NOMO-1 treated with DMSO at 0.1 percent for 48 hours (cell line): ENCODE results near the gene GNB1L.

Experiments
- DNase-seq: peaks from one replicate; lab custom pipeline; 2025; ENCODE audit not compliant: unreplicated experiment; lab: John Stamatoyannopoulos, UW

GNB1L gene

DNA sequence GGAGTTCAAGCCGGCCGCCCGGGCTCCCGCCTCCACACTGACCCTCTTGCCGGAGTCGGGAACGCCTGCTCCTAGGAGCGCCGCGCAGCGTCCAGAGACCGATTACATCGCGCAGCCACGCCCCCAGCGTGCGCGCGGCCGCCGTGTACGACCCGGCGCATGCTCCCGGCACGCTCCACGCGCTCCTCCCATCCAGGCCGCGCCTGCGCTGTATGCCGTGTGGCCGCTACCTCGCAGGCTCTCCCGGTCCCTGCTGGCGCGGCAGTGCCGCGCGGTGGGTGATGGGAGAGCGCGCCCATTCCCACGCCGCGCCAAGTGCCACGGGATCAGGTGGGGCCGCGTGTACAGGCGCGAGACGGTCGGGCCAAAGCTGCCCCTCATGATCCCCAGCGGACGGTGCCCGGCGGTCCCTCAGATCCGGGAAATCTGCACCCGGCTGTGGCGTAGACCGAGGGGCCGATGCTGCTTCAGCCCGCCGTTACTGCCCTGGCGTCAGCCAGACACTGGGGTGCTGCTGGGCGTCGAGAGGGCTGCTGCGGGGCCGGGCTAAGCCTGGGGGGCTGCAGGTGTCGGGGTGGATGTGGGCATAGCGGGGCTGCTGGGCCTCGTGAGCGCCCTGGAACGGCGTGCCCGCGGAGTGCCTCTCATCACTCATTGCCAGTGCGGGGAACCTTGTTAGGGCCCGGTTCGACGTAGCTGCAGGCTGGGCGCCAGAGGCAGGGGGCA is at the start of gene GNB1L, which contains the start of gene RTL10:
Gene GNB1L (minus strand): TSS at position 97 of the 726 bp plus-strand sequence. CDS start 33,519 bp downstream, outside the sequence.
Gene RTL10 (minus strand): TSS at position 97 of the 726 bp plus-strand sequence. CDS start 2,613 bp downstream, outside the sequence.
- peak; percentile 92 for DNase-seq

GRCh38 chr22:19904174-19904856 is 49.6 kb upstream of the GNB1L start:
- DNase-seq, result no peak

DNA sequence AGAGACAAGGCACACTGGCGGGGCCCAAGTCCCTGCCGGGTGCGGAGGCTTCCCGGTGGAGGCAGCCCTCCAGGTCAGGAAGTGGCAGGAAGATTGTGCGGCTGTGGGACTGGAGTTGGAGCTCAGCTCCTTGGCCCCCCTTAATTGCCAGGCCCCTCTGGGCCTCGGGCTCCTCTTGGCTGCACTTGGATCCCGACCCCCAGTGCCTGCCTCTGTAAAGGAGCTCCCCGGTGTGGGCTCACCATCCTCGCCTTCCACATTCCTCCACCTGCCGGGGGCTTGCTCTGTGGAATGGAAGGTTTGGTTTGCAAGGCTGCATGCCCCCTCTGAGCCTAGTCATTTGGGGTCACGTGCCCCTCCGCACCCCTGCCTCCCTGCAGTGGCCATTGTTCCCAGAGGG is 48.8 kb upstream of the GNB1L start:
- no peak for DNase-seq

GRCh38 chr22:19903031-19903430 is 48.4 kb upstream of the GNB1L start:
- DNase-seq, result no peak

DNA sequence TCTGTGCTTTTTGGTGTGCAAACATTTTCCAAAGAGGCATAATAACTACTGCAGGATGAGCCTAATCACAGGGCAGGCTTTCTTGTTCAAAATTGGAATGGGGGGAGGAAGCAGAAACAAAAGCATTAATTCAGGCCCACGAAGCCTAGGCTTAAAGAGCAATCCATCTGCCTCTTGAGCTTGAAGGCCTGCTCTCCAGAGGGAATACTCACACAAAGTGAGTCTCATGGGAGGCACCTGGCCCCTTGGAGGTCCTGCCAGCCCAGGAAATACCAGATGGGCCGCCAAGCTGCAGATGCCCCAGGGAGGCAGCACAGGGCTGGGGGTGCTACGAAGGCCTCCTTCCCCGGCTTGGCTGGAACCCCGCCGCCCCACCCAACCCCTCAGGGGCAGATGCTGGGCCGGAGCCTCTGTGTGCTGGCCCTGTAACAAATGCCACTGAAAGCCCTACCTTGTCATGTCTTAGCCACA is 47.6 kb upstream of the GNB1L start:
- DNase-seq, result no peak

DNA sequence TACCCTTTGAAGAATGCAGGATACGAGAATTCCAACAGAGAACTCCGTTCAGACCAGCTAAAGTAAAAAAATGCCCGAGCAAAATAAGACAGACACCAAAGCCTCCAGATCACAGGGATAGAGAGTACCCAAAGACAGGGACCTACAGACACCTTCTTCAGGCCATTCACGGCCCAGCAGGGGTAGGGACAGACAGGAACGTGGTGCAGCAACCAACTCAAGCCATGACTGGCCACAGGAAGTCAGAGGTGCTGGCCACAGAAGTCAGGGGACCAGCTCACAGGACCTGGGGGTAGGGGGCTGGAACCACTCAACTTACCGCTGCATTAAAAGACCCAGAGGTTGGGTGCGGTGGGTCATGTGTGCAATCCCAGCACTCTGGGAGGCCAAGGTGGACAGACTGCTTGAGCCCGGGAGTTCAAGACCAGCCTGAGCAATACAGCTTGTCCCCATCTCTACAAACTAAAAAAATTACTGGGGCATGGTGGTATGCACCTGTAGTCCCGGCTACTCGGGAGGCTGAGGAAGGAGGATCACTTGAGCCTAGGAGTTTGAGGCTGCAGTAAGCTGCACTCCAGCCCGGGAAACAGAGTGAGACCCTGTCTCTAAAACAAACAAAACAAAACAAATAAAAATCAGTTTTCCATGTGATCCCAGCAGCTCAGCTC is 47.0 kb upstream of the GNB1L start:
- no peak for DNase-seq

GRCh38 chr22:19900707-19901436 is 46.2 kb upstream of the GNB1L start:
- DNase-seq, result no peak

DNA sequence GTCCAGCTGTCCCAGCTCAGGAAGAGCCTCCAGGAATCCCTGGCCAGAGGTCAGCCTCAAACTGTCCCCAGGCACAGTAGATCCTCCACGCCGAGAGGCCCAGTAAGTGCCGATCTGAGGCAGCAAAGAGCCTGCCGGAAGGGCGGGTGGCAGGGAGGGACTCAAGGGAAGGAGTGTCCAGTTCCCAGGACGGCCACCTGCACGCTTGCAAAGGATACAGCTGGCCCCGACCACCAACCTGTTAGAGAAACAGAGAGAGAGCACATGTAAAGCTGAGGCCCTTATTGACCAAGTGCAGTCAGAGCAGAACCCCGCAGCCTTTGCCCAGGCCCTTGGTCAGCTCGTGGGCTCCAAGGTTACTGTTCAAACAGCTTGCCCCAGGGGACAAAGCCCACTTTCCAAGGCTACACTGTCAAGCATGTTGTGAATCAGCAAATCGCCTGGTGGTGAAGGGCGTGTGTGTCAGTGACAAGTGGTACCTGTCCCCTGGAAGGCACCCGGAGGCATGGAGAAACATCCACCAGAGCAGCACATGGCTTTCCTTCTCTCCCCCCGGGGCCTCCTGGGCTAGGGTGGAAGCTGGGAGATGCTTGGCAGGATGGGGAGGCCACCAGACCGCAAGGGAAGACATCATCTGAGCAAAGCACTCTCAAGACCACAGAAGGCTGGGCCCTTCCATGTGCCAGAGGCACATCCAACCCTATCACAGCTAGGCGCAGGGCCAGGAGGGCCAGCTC is 44.3 kb upstream of the GNB1L start:
- no peak for DNase-seq

DNA sequence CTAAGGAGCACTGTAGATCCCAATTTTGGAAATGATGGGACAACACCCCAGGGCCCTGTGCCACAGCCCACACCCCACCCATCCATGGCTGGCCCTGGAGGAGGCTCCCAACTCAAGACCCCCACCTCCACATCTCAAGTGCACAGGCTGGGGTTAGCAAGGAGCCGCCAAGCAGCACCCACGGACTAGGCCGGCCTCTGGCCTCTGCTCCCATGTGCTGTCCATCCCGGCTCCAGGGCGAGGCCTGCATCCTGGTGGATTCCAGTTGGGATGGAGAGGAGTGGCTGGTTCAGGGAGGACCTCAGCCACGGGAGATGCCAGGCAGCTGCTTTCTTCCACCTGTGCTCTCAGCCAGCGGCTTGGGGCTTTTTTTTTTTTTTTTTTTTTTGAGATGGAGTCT is 43.5 kb upstream of the GNB1L start:
- no peak for DNase-seq

- DNase-seq, result no peak
These were observed 43.1 kb upstream of the GNB1L start for GRCh38 chr22:19897726-19898125.

DNA sequence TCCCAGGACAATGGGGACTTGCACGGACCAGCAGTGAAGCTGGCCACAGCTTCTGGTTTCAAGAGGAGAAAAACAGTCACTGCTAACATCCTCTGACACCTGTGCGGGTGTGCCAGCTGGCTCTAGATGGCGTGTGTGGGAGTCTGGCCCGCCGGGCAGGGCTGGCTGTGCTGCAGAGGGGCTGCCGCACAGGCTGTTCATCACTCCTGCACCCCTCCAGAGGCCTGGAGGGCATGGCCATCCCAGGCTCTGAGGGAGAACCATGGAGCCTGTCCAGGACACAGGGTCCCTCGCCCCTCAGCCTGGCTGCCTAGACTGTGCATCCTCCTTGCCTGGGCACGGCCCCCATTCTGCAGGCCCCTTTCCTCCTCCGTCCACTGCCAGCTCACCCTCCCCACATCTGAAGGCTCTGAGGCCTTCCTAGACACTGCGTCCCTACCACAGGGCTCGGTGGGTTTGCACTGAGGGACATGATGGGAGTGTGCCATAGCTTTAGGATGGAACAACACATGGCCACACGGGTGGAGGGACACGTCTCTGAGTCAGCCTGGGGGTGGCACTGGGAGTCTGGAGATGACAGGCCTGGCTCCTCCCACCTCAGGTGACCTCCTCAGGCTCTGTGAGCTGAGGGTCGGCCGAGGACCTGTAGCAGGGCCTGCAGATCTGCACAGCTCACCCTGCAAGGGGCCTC is 42.1 kb upstream of the GNB1L start:
- no peak for DNase-seq

GRCh38 chr22:19895160-19895849 is 40.6 kb upstream of the GNB1L start:
- no peak for DNase-seq

GRCh38 chr22:19893363-19893762 is 38.7 kb upstream of the GNB1L start:
- no peak for DNase-seq

DNA sequence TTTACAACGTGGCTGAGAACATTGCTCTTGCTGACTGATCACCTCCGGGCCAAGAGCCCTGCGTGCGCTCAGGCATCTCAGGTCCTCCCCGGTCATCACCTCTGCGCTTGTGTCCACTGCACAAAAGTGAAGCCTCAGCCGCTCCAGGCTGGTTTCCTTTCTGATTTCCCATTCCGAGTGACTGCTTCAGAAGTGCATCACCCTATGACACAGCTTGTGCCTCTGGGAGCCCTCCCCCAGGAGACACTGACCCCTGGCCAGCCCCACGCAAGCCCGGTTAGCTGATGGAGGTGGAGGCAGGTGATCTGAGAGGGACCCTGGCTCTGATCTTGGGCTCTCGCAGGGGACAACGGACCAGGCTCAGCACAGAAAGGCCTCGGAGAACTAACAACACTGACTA is 38.3 kb upstream of the GNB1L start:
- no peak for DNase-seq

DNA sequence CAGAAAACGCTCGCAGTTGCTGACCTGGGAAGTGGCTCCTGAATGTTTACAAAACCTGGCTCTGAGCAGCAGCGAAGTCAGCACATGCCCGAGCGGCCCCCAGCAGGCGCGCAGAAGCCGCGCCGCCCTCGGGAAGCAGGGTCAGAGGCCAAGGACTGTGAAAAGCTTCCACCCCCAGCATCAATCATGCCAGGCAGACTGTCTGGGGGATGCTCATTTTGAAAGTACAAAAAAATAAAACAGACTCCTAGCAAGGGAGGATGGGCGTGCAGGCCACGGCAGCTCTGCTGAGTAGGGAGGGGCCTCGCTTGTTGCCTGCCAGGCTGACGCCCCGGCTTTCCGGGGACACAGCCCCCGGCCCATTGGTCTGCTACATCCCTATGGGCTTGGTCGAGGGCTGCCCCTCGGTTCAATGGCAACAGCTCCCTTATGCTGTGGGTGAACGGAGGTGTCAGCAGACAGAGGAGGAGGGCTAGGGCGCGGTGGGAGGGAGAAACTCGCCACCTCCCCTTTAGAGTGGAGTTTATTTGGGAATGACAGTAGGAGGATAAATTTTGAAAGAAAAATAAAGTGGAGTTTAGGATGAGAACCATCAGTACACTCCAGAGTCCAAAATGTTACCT is 37.7 kb upstream of the GNB1L start:
- no peak for DNase-seq

DNA sequence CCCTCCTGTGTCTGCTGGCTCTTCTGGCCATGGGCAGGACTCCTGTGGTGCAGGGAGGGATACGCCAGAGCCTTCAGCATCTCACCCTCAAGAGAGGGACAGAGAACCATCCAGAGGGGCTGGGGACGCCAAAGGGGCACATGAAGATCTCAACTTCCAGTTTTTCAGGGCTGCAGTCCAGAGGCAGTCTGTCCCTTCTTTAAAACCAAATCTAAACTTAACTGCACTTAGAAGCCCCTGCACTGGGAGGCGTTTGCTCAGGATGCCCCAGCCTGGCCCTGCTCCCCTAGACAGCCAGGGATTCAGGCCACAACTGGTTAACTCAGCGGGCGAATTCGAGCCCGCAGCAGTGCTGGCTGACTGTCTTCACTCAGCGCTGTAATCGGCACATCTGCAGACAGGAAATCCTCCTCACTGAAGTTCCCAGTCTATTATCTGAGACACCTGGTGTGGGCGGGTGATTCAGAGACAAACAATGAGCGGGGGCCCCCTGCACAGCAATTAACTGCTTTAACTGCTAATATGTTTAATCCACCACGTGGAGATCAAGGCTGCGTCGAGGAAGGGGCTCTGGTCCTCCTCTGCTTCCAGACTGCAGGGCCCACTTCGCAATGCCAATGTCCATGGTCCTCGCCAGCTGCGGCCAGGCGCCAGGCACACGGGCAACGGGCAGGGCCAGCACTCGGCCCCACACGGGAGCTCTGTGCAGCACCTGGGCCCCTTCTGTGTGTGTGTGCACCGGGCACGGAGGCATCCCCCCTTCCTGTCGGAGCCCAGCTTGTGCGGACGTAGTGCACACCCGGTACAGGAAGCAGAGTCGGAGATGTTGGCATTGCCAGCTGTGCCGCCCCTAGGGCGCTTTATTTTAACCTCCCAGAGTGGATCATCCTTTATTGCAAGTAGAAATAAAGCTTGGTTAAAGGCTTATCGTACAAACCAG is 36.9 kb upstream of the GNB1L start:
- peak; percentile 50 for DNase-seq

DNA sequence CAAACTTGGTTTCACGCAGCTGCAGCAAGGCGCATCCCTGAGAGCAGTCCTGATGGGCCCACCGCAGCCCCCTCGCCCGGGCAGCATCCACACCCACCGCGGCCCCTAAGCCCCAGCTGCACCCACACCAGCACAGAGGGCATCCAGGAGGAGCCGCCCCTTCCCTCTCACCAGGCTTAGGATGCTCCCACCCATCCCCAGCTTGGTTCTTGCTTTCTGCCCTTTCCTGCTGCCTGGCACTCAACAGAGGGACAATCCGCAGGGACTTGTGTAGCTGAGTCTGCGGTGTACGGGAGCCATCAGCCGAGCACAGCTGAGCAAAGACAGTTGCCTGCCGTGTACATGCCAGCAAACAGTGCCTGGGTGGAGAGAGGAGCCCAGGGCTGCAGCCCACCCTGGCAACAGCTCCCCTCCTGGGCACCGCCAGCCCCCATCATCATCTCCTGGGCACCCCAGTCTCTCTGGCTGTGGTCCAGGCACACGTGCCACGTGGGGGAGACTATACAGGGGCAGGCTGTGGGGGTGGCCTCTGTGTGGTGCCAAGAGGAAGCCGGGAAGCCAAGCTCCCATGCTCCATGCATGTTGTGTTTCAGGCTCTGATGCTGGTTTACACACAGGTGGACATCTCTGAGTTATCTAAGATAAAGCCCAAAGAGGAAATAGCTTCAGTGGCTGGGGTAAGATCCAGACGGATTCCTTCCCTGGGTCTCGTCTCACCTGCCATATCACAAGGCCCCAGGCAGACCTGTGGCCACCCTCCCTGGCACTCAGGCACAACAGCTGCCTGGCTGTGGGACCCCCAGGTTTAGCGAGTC is 36.0 kb upstream of the GNB1L start:
- no peak for DNase-seq
